H9 (cell line): Measurements from ENCODE around the gene CYBB. TPM values are rescaled to one million over a fixed set of nuclear protein-coding genes. Genes with fewer than 3 reads are reported as not detected.

Experiments
- DNase-seq: peaks from one replicate; pipeline ENCODE4 v3.0.0-alpha.2; 2017
- H2AFZ ChIP-seq: one replicate; pipeline ENCODE4 v1.6.1; 2013; ENCODE audit warnings: mild to moderate bottlenecking, low read length, control low read depth, moderate library complexity
- H2AK5ac ChIP-seq: 2 replicates; pipeline ENCODE4 v1.6.1; 2013; ENCODE audit warnings: low read length, control low read depth, mixed read lengths; ENCODE audit not compliant: insufficient read length
- H2BK120ac ChIP-seq: one replicate; pipeline ENCODE4 v1.6.1; 2013; ENCODE audit warnings: low read depth, mild to moderate bottlenecking, low read length, control low read depth, inconsistent platforms; ENCODE audit not compliant: poor library complexity, severe bottlenecking
- H2BK12ac ChIP-seq: 2 replicates; pipeline ENCODE4 v1.6.1; 2013; ENCODE audit warnings: low read length, control low read depth, mixed read lengths, low read depth; ENCODE audit not compliant: insufficient read length
- H2BK15ac ChIP-seq: 2 replicates; pipeline ENCODE4 v1.6.1; 2013; ENCODE audit warnings: low read depth, low read length, control low read depth
- H2BK20ac ChIP-seq: one replicate; pipeline ENCODE4 v1.6.1; 2013; ENCODE audit warnings: low read depth, mild to moderate bottlenecking, low read length, control low read depth, inconsistent platforms; ENCODE audit not compliant: poor library complexity, severe bottlenecking
- H2BK5ac ChIP-seq: 2 replicates; pipeline ENCODE4 v1.6.1; 2013; ENCODE audit warnings: low read length, control low read depth, mixed read lengths; ENCODE audit not compliant: insufficient read length
- H3K14ac ChIP-seq: 2 replicates; pipeline ENCODE4 v1.6.1; 2013; ENCODE audit warnings: low read length, control low read depth; ENCODE audit not compliant: insufficient read depth
- H3K18ac ChIP-seq: 2 replicates; pipeline ENCODE4 v1.6.1; 2013; ENCODE audit warnings: low read depth, mild to moderate bottlenecking, mixed read lengths, low read length, control low read depth; ENCODE audit not compliant: insufficient read length
- H3K23ac ChIP-seq: 2 replicates; pipeline ENCODE4 v1.6.1; 2013; ENCODE audit warnings: low read length, control low read depth, mixed read lengths, low read depth; ENCODE audit not compliant: insufficient read length
- H3K23me2 ChIP-seq: 2 replicates; pipeline ENCODE4 v1.6.1; 2013; ENCODE audit warnings: low read depth, mild to moderate bottlenecking, mixed read lengths, low read length, control low read depth; ENCODE audit not compliant: insufficient read length, poor library complexity, severe bottlenecking
- H3K27ac ChIP-seq: 2 replicates; pipeline ENCODE4 v1.5.1; 2013; ENCODE audit warnings: low read length, control low read depth, mixed read lengths, low read depth; ENCODE audit not compliant: insufficient read length
- H3K27me3 ChIP-seq: 2 replicates; pipeline ENCODE4 v1.6.1; 2013; ENCODE audit warnings: low read length, control low read depth, inconsistent platforms; ENCODE audit not compliant: insufficient read depth
- H3K4ac ChIP-seq: 2 replicates; pipeline ENCODE4 v1.6.1; 2013; ENCODE audit warnings: low read depth, mild to moderate bottlenecking, control low read depth, inconsistent platforms, low read length, moderate library complexity
- H3K4me1 ChIP-seq: 2 replicates; pipeline ENCODE4 v1.6.1; 2013; ENCODE audit warnings: low read length, control low read depth, inconsistent platforms; ENCODE audit not compliant: insufficient read depth
- H3K4me2 ChIP-seq: 2 replicates; pipeline ENCODE4 v1.6.1; 2013; ENCODE audit warnings: low read length, control low read depth, mixed read lengths; ENCODE audit not compliant: insufficient read length, insufficient read depth
- H3K56ac ChIP-seq: 2 replicates; pipeline ENCODE4 v1.6.1; 2013; ENCODE audit warnings: low read depth, mild to moderate bottlenecking, mixed read lengths, low read length, control low read depth; ENCODE audit not compliant: insufficient read length
- H3K79me1 ChIP-seq: 2 replicates; pipeline ENCODE4 v1.6.1; 2013; ENCODE audit warnings: low read depth, mild to moderate bottlenecking, moderate library complexity, low read length, control low read depth, inconsistent platforms; ENCODE audit not compliant: insufficient read depth, poor library complexity, severe bottlenecking
- H3K79me2 ChIP-seq: 2 replicates; pipeline ENCODE4 v1.6.1; 2013; ENCODE audit warnings: low read length, control low read depth, inconsistent platforms; ENCODE audit not compliant: insufficient read depth
- H3K9ac ChIP-seq: 2 replicates; pipeline ENCODE4 v1.6.1; 2013; ENCODE audit warnings: low read length, control low read depth, mixed read lengths; ENCODE audit not compliant: insufficient read length; ENCODE audit errors: extremely low read depth
- H3K9me3 ChIP-seq: one replicate; pipeline ENCODE4 v1.6.1; 2013; ENCODE audit warnings: low read depth, low read length, inconsistent platforms; ENCODE audit not compliant: control insufficient read depth
- H3T11ph ChIP-seq: one replicate; pipeline ENCODE4 v1.6.1; 2013; ENCODE audit warnings: mild to moderate bottlenecking, low read length, control low read depth, inconsistent platforms
- H4K20me1 ChIP-seq: one replicate; pipeline ENCODE4 v1.6.1; 2013; ENCODE audit not compliant: control insufficient read depth, insufficient read length, insufficient read depth
- H4K5ac ChIP-seq: 2 replicates; pipeline ENCODE4 v1.6.1; 2013; ENCODE audit warnings: low read depth, mild to moderate bottlenecking, mixed read lengths, low read length, control low read depth; ENCODE audit not compliant: insufficient read length
- H4K8ac ChIP-seq: replicated peaks from 2 replicates; pipeline ENCODE4 v1.6.1; 2013; ENCODE audit warnings: low read length, control low read depth, mixed read lengths, low read depth; ENCODE audit not compliant: insufficient read length
- H4K91ac ChIP-seq: 2 replicates; pipeline ENCODE4 v1.6.1; 2013; ENCODE audit warnings: low read depth, mild to moderate bottlenecking, moderate library complexity, mixed read lengths, low read length, control low read depth; ENCODE audit not compliant: insufficient read length
- H3K27ac Mint-ChIP-seq, 3 experiments: 2 replicates in 2 of 3; 3 replicates in 1 of 3; pipeline ENCODE4 v1.8.0; 2020 to 2021; ENCODE audit warnings: mixed read lengths in 3 of 3, mild to moderate bottlenecking in 1 of 3, moderate library complexity in 1 of 3
- H3K27me3 Mint-ChIP-seq: 2 replicates; pipeline ENCODE4 v1.8.0; 2021; ENCODE audit warnings: low read depth, mild to moderate bottlenecking, moderate library complexity, mixed read lengths
- H3K36me3 Mint-ChIP-seq, 3 experiments: 2 replicates in 2 of 3; 3 replicates in 1 of 3; pipeline ENCODE4 v1.8.0; 2020 to 2021; ENCODE audit warnings: low read depth in 3 of 3, mixed read lengths in 3 of 3; ENCODE audit not compliant: insufficient read depth in 1 of 3
- H3K4me1 Mint-ChIP-seq, 2 experiments: 2 replicates each; pipeline ENCODE4 v1.8.0; 2020; ENCODE audit warnings: mixed read lengths in 2 of 2
- H3K4me3 Mint-ChIP-seq, 2 experiments: 2 replicates in 1 of 2; 3 replicates in 1 of 2; pipeline ENCODE4 v1.8.0; 2020 to 2021; ENCODE audit warnings: mild to moderate bottlenecking in 2 of 2, mixed read lengths in 2 of 2, moderate library complexity in 1 of 2
- H3K9me3 Mint-ChIP-seq, 2 experiments: 2 replicates in 1 of 2; 3 replicates in 1 of 2; pipeline ENCODE4 v1.8.0; 2020; ENCODE audit warnings: mild to moderate bottlenecking in 2 of 2, mixed read lengths in 2 of 2, moderate library complexity in 1 of 2
- WGBS: extraction: QIAGEN DNeasy Blood & Tissue Kit; methylation state at CpG from one replicate; pipeline ENCODE4 v1.1.7; 2013; ENCODE audit warnings: missing lambda C conversion rate, low lambda C conversion rate, mixed read lengths; ENCODE audit not compliant: insufficient read length; ENCODE audit errors: extremely low coverage; 5-methylcytosine and 5-hydroxymethylcytosine counted together
- total RNA-seq: library from RNA; stranded (reverse); gene quantifications from 2 replicates; pipeline ENCODE4 v1.2.1, GENCODE V29; 2021
- TF ChIP-seq, protein P1 (sequence below): fragments of 200-600 bp; sonication (generic); conservative IDR thresholded peaks from 3 replicates; pipeline ENCODE4 v1.8.0; 2021; ENCODE audit warnings: antibody characterized with exemption, mild to moderate bottlenecking

Gene CYBB
- total RNA-seq, 1 experiment from 2014 or later = 0.07 TPM

DNA sequence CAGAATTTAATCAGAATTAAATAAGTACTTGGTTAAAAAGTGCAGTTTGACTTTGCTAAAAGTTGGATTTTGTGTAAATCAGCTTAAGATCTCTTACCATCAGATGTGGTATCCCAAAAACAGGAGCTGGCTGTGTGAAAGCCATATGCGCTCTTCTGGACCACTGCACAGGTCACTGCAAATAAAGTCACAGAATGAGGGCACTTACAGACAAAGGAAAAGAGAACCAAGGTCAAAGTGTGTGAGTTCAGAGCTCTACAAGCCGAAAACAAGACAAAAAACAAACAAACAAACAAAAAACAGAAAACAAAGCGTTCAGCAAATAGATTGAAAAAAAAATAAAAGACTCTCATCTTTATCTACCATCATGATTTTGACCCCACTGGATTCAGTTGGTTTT lies 61.1 kb downstream of the CYBB start:
- Histone ChIP-seq H3K18ac (no peak overlapping the region), H3K23ac (no peak overlapping the region), H2AK5ac (no peak overlapping the region), H3K23me2 (no peaks in the 10 kb centered on the region), H3K79me2 (no peaks in the 10 kb centered on the region), H3K4ac (no peak overlapping the region), H3T11ph (no peak overlapping the region), H4K20me1 (no peaks in the 10 kb centered on the region), H4K8ac (no peak overlapping the region), H4K5ac (no peak overlapping the region), H3K9ac (no peak overlapping the region), H2BK5ac (no peak overlapping the region), H3K14ac (no peak overlapping the region), H2BK120ac (no peak overlapping the region), H2BK12ac (no peak overlapping the region), H2BK20ac (no peak overlapping the region), H3K56ac (no peak overlapping the region), H4K91ac (no peak overlapping the region), H3K27ac (no peak overlapping the region), H2AFZ (no peak overlapping the region), H2BK15ac (no peak overlapping the region), H3K9me3 (no peaks in the 10 kb centered on the region), H3K4me1 (no peaks in the 10 kb centered on the region), H3K4me2 (no peak overlapping the region), H3K27me3 (no peaks in the 10 kb centered on the region), H3K79me1 (no peaks in the 10 kb centered on the region)
- Mint-ChIP-seq H3K4me3 (no peak overlapping the region), H3K9me3 (peaks cover 34 to 41% of the 10 kb centered on the region in 2 experiments), H3K36me3 (peaks cover 0 to 5% (median 4%) of the 10 kb centered on the region in 3 experiments; a peak in 5 of 7 replicates), H3K27me3 (no peaks in the 10 kb centered on the region), H3K27ac (no peak overlapping the region), H3K4me1 (no peaks in the 10 kb centered on the region)
- WGBS = no CpG with 5 or more reads among the region's 3 CpGs
- no peak for DNase-seq
- TF ChIP-seq, protein P1, sequence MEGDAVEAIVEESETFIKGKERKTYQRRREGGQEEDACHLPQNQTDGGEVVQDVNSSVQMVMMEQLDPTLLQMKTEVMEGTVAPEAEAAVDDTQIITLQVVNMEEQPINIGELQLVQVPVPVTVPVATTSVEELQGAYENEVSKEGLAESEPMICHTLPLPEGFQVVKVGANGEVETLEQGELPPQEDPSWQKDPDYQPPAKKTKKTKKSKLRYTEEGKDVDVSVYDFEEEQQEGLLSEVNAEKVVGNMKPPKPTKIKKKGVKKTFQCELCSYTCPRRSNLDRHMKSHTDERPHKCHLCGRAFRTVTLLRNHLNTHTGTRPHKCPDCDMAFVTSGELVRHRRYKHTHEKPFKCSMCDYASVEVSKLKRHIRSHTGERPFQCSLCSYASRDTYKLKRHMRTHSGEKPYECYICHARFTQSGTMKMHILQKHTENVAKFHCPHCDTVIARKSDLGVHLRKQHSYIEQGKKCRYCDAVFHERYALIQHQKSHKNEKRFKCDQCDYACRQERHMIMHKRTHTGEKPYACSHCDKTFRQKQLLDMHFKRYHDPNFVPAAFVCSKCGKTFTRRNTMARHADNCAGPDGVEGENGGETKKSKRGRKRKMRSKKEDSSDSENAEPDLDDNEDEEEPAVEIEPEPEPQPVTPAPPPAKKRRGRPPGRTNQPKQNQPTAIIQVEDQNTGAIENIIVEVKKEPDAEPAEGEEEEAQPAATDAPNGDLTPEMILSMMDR = no peak
